ENCODE measurements around the gene ABCD4. TPM values are rescaled to one million over a fixed set of nuclear protein-coding genes. Genes with fewer than 3 reads are reported as not detected.

The ABCD4 gene
- 10 to 100 TPM; 38.2 to 40.5 TPM for total RNA-seq
- 25.0 TPM for polyA plus RNA-seq

DNA sequence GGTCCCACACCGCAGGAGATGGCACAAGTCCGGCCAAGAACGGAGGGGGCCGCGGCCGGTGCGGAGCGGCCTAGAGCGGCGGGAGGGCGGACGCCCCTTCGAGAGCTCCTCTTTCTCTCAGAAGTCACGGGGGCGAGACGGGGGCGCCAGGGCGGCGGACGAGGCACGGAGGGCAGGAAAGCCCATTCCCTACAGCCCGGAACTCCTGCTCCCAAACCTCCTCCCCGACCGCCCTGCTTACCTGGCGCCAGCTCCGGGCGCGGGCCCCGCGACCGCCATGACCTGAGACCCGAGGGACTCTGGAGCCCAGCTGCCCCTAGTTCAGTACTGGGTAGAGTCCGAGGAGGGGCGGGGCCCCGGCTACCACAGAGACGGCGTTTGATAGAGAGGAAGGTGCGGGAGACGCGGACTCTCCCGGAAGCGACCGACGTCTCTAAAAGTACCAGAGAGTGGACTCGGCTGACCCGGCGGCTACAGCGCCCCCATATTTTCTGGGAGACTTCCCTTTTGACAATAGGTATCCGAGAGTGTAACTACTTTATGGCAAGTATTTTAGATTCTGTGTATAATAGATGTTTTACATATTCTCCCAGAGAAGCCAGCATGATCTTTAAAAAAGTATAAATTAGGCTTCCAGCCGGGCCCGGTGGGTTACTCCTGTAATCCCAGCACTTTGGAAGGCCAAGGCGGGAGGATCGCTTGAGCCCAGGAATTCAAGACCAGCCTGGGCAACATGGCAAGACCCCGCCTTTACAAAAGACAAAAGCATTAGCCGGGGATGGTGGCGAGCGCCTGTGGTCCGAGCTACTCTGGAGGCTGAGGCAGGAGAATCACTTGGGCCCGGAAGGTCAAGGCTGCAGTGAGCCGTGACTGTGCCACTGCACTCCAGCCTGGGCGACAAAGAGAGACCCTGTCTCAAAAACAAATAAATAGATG lies at the start of gene ABCD4:
Gene ABCD4, minus strand, starts transcription at position 301 of the 936 bp plus-strand sequence. Its CDS starts 22 bp downstream, at position 279.
- Mint-ChIP-seq H3K9me3 (no peaks in the 10 kb centered on the region), H3K4me1 (peaks cover 30 to 49% (median 36%) of the 10 kb centered on the region in 3 donors), H3K27ac (peak within 1 kb of the TSS; percentile 81 to 98 (median 95)), H3K36me3 (peaks cover 0 to 28% (median 8%) of the 10 kb centered on the region in 3 donors), H3K27me3 (no peaks in the 10 kb centered on the region), H3K4me3 (peak within 1 kb of the TSS; percentile 92 to 98 (median 97))
- Histone ChIP-seq H3K4me3 (ENCODE audit: low read length) (peak within 1 kb of the TSS; percentile 74), H3K4me1 (ENCODE audit: insufficient read depth, low read length) (peaks cover 18% of the 10 kb centered on the region), H3K27ac (ENCODE audit: low read depth, low read length) (peak within 1 kb of the TSS; percentile 87), H3K9me3 (ENCODE audit: low read length) (no peaks in the 10 kb centered on the region), H3K27me3 (ENCODE audit: insufficient read depth, low read length, poor library complexity, severe bottlenecking) (no peaks in the 10 kb centered on the region), H3K36me3 (ENCODE audit: insufficient read depth, low read length) (no peaks in the 10 kb centered on the region)
- DNase-seq = peak; percentile 66 to 83 (median 72)
- POLR2A ChIA-PET = no interaction called here
- CTCF ChIA-PET = interaction anchor here (0.8 to 1.9 kb wide), 4 partner anchors 10 to 461 kb away, joined by 3 to 8 read pairs (median 4); partner anchors contain the start of gene YLPM1

DNA sequence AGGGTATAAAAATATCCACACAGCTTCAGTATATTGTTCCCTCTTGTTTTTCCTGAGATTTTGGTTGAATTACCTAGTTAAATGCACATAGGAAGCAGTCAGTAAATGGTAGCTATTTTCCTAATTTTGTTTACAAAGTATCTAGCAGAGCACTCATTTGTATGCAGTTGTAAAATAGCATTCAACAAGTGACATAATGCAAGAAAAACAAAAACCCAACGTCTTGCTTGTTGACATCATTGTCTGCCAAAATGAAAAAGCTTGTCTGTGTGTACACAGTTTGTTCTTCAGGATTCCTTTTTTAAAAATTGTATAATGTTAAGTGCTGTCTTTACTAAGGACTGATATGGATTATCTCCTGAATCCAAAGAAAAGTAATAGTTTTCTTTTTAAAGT lies 48.2 kb upstream of the ABCD4 start:
- Histone ChIP-seq H3K27me3 (ENCODE audit: insufficient read depth, low read length, poor library complexity, severe bottlenecking) (no peaks in the 10 kb centered on the region), H3K4me1 (ENCODE audit: insufficient read depth, low read length) (no peaks in the 10 kb centered on the region), H3K4me3 (ENCODE audit: low read length) (no peak overlapping the region), H3K9me3 (ENCODE audit: low read length) (no peaks in the 10 kb centered on the region), H3K36me3 (ENCODE audit: insufficient read depth, low read length) (no peaks in the 10 kb centered on the region), H3K27ac (ENCODE audit: low read depth, low read length) (no peak overlapping the region)
- no peak overlapping the region for H3K4me3 Mint-ChIP-seq
- peaks cover 4 to 19% of the 10 kb centered on the region in 2 donors for H3K27me3 Mint-ChIP-seq
- H3K9me3 Mint-ChIP-seq = no peaks in the 10 kb centered on the region
- no peak overlapping the region for H3K27ac Mint-ChIP-seq
- ChIA-PET CTCF (no interaction called here), POLR2A (no interaction called here)
- DNase-seq = no peak
- H3K36me3 Mint-ChIP-seq = no peaks in the 10 kb centered on the region
- H3K4me1 Mint-ChIP-seq = no peaks in the 10 kb centered on the region

DNA sequence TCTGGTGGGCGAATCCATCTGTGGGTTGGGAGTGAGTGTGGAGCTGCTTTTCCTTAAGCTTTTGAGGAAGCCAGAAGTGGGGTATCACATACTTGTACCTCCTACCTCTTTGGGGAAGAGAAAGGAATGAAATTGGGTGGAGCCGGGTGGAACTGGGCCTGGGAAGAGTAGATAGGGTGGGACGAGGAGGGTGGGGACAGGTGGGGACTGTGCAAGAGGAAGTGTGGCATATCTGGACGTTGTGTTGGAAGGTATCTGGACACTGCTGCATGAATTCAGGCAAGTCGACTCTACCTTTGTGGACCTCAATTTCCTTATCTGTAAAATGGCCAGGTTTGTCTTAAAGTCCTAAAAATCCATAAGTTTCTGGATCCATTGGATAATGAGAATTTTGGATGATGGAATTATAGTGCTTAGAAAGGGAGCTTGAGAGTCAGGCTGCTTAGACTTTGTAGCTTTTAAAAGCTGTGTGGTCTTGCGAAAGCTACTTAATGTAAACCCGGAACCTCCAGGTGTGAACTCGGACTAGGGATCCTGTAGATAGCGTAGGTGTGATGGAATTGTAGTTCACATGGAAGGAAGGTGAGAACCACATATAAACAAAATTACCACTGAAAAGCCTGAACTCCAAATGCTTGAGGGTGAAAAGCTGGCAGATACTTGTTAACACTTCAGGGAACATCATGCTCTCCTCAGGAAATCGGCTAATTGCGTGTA lies 47.6 kb upstream of the ABCD4 start:
- ChIA-PET POLR2A (no interaction called here), CTCF (no interaction called here)
- Histone ChIP-seq H3K36me3 (ENCODE audit: insufficient read depth, low read length) (no peaks in the 10 kb centered on the region), H3K4me1 (ENCODE audit: insufficient read depth, low read length) (no peaks in the 10 kb centered on the region), H3K27ac (ENCODE audit: low read depth, low read length) (no peak overlapping the region), H3K4me3 (ENCODE audit: low read length) (no peak overlapping the region), H3K27me3 (ENCODE audit: insufficient read depth, low read length, poor library complexity, severe bottlenecking) (no peaks in the 10 kb centered on the region), H3K9me3 (ENCODE audit: low read length) (no peaks in the 10 kb centered on the region)
- Mint-ChIP-seq H3K4me3 (no peak overlapping the region), H3K4me1 (no peaks in the 10 kb centered on the region), H3K9me3 (no peaks in the 10 kb centered on the region), H3K27ac (no peak overlapping the region), H3K27me3 (peaks cover 4 to 20% of the 10 kb centered on the region in 2 donors), H3K36me3 (no peaks in the 10 kb centered on the region)
- DNase-seq = no peak

DNA sequence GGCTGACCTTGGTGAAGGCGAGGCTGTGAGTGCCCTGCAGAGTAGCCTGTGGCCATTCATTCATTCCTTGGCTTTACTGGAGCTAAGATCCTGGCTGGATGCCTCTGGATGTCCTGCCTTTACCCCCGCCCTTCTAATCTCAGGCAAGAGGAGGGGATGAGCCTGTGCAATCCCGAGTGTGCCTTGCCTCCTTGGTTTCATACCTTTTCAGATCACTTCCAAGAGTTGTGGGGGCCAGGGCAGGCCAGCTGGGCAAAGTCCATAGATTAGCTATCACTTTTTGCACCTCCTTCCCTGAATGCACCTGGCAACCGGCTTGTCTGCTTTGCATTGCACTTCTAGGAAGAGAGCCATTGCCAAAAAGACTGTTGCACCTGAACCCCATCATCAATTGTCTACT lies 47.0 kb upstream of the ABCD4 start:
- ChIA-PET CTCF (no interaction called here), POLR2A (no interaction called here)
- H3K27ac Mint-ChIP-seq = no peak overlapping the region
- no peak for DNase-seq
- H3K4me3 Mint-ChIP-seq = no peak overlapping the region
- H3K4me1 Mint-ChIP-seq = no peaks in the 10 kb centered on the region
- no peaks in the 10 kb centered on the region for H3K36me3 ChIP-seq (ENCODE audit: insufficient read depth, low read length)
- H3K36me3 Mint-ChIP-seq = no peaks in the 10 kb centered on the region
- no peaks in the 10 kb centered on the region for H3K9me3 ChIP-seq (ENCODE audit: low read length)
- peaks cover 4 to 20% of the 10 kb centered on the region in 2 donors for H3K27me3 Mint-ChIP-seq
- no peak overlapping the region for H3K27ac ChIP-seq (ENCODE audit: low read depth, low read length)
- H3K4me1 ChIP-seq (ENCODE audit: insufficient read depth, low read length) = no peaks in the 10 kb centered on the region
- no peaks in the 10 kb centered on the region for H3K9me3 Mint-ChIP-seq
- H3K4me3 ChIP-seq (ENCODE audit: low read length) = no peak overlapping the region
- no peaks in the 10 kb centered on the region for H3K27me3 ChIP-seq (ENCODE audit: insufficient read depth, low read length, poor library complexity, severe bottlenecking)

DNA sequence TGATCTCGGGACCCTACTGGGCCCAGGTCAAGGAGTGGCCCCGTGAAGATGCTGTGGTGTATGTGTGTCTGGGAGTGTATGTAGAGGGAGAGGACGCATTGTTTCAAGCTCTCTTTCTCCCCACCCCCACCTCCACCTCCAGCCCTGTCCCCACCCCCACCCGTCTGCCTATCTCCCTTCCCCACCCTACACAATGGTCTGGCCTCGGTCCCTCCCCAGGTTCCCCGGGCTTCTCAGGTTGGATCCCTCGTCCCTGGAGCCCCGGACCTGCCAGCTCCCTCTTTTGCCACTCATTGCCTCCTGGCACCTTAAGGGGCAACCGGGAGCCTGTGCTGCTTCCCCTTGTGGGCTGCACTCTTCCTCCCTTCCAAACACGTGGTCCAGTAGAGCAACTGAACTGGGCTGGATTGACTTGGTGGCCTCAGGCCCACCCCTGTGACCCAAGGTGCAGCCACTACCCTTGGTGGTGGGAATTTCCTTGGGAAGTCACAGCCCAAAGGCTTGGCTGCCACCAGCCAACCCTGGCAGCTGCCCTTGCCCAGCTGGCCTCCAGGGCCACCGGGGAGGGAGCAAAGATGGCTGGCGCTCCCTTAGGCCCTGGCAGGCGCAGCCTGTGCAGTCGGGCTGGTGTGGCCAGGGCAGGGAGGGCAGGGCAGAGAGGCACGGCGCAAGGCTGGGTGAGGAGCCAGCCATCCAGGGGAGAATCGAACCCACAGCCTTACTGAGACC lies 46.2 kb upstream of the ABCD4 start:
- H3K27me3 ChIP-seq (ENCODE audit: insufficient read depth, low read length, poor library complexity, severe bottlenecking) = no peaks in the 10 kb centered on the region
- no peak for DNase-seq
- Mint-ChIP-seq H3K36me3 (no peaks in the 10 kb centered on the region), H3K27ac (peak overlapping the region in 1 of 8 donors; percentile 58), H3K4me3 (no peak overlapping the region), H3K4me1 (no peaks in the 10 kb centered on the region), H3K9me3 (no peaks in the 10 kb centered on the region), H3K27me3 (peaks cover 4 to 20% of the 10 kb centered on the region in 2 donors)
- no peak overlapping the region for H3K4me3 ChIP-seq (ENCODE audit: low read length)
- H3K36me3 ChIP-seq (ENCODE audit: insufficient read depth, low read length) = no peaks in the 10 kb centered on the region
- POLR2A ChIA-PET = no interaction called here
- no peaks in the 10 kb centered on the region for H3K4me1 ChIP-seq (ENCODE audit: insufficient read depth, low read length)
- no peaks in the 10 kb centered on the region for H3K9me3 ChIP-seq (ENCODE audit: low read length)
- CTCF ChIA-PET = no interaction called here
- H3K27ac ChIP-seq (ENCODE audit: low read depth, low read length) = no peak overlapping the region

DNA sequence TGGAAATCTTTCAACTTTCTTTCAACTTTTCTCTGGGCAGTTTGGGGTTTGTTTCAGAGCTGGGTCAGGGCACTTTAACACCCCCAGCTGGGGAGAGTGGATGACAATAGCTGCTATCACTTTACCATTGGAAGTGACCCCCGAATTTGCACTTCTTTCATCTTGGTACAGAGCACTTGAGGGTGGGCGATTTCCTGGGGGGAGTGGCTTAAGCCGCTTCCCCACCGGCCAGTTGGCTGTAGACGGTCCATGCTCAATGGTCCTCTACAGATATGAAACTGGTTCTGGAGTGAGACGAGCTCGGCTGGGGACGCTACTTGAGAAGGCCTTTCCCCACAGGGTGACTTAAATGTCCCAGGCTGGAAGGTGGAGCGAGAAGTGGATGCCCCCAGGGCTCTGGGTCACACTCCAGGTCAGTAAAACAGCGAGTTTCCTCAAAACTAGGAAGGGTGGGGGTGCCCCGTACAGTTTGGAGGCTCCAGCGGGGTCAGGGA lies 45.6 kb upstream of the ABCD4 start, which contains the start of gene VRTN:
Gene VRTN, plus strand, starts transcription at position 231 of the 494 bp plus-strand sequence. CDS start 8,313 bp downstream, outside the sequence.
- H3K9me3 Mint-ChIP-seq = no peaks in the 10 kb centered on the region
- Histone ChIP-seq H3K9me3 (ENCODE audit: low read length) (no peaks in the 10 kb centered on the region), H3K27ac (ENCODE audit: low read depth, low read length) (no peak within 1 kb of the TSS), H3K4me1 (ENCODE audit: insufficient read depth, low read length) (no peaks in the 10 kb centered on the region), H3K36me3 (ENCODE audit: insufficient read depth, low read length) (no peaks in the 10 kb centered on the region), H3K4me3 (ENCODE audit: low read length) (no peak within 1 kb of the TSS), H3K27me3 (ENCODE audit: insufficient read depth, low read length, poor library complexity, severe bottlenecking) (no peaks in the 10 kb centered on the region)
- ChIA-PET POLR2A (no interaction called here), CTCF (no interaction called here)
- peak within 1 kb of the TSS in 1 of 8 donors; percentile 58 for H3K27ac Mint-ChIP-seq
- peaks cover 4 to 22% of the 10 kb centered on the region in 2 donors for H3K27me3 Mint-ChIP-seq
- DNase-seq = no peak
- no peaks in the 10 kb centered on the region for H3K4me1 Mint-ChIP-seq
- no peaks in the 10 kb centered on the region for H3K36me3 Mint-ChIP-seq
- no peak within 1 kb of the TSS for H3K4me3 Mint-ChIP-seq

DNA sequence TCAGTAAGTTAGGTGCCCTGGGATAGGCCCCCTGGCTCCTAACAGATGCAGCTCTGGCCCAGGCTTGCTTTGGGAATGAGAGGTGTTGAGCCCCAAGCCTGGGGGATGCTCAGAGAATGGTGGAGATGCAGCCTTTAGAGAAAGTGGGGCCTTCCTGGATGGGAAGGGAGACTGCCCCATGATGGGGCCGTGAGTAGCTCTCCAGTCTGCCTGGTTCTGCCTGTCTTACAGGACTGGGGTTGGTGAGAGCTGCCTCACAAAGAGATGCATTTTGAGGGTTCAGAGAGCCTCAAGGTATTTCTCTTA lies 45.0 kb upstream of the ABCD4 start:
- Histone ChIP-seq H3K4me3 (ENCODE audit: low read length) (no peak overlapping the region), H3K36me3 (ENCODE audit: insufficient read depth, low read length) (no peaks in the 10 kb centered on the region), H3K27ac (ENCODE audit: low read depth, low read length) (no peak overlapping the region), H3K4me1 (ENCODE audit: insufficient read depth, low read length) (no peaks in the 10 kb centered on the region), H3K27me3 (ENCODE audit: insufficient read depth, low read length, poor library complexity, severe bottlenecking) (no peaks in the 10 kb centered on the region), H3K9me3 (ENCODE audit: low read length) (no peaks in the 10 kb centered on the region)
- Mint-ChIP-seq H3K27ac (no peak overlapping the region), H3K27me3 (peaks cover 4 to 25% of the 10 kb centered on the region in 2 donors), H3K4me3 (no peak overlapping the region), H3K36me3 (no peaks in the 10 kb centered on the region), H3K4me1 (no peaks in the 10 kb centered on the region), H3K9me3 (no peaks in the 10 kb centered on the region)
- POLR2A ChIA-PET = no interaction called here
- DNase-seq = no peak
- CTCF ChIA-PET = no interaction called here

All from CD8-positive, alpha-beta memory T cell (primary cell).